ENCODE data around the gene KCTD12. TPM values are rescaled to one million over a fixed set of nuclear protein-coding genes. Genes with fewer than 3 reads are reported as not detected.

Gene KCTD12
- total RNA-seq, 6 experiments from 2014 or later, result 0.66 to 3.4 (median 0.90) TPM

DNA sequence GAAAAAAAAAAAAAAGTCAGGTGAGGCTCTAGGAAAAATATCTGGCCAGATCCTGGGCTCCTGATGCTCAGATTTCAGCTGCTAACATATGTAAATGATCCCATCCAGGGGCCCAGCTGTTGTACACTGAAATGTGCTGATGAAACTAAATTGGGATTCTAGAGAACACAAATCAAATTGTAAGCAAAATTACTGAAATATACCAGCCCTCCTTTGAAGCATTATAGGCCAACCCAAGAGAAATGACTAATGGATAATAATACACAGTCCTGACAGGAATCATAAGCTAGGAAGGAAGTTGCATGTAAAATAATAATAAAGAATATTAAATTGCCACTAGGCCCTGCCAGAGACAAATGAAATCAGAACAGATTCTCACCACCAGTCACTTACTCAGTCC lies 17.8 kb downstream of the KCTD12 start:
- Mint-ChIP-seq H3K4me1 (ENCODE audit: low read depth) (no peaks in the 10 kb centered on the region; the same call in 1 of the 2 replicates), H3K27me3 (ENCODE audit: insufficient read depth) (peaks cover 3% of the 10 kb centered on the region), H3K36me3 (ENCODE audit: low read depth) (no peaks in the 10 kb centered on the region), H3K9me3 (no peaks in the 10 kb centered on the region), H3K27ac (no peak overlapping the region), H3K4me3 (no peak overlapping the region)
- no peak for DNase-seq
- TF ChIP-seq CTCF (IDR thresholded peaks at IDR 0.05), result no peak

GRCh38 chr13:76865996-76866503 lies 20.2 kb downstream of the KCTD12 start:
- H3K27me3 Mint-ChIP-seq (ENCODE audit: insufficient read depth), result peaks cover 3% of the 10 kb centered on the region
- no peaks in the 10 kb centered on the region for H3K9me3 Mint-ChIP-seq
- DNase-seq, result no peak
- H3K36me3 Mint-ChIP-seq (ENCODE audit: low read depth), result no peaks in the 10 kb centered on the region
- H3K4me3 Mint-ChIP-seq, result no peak overlapping the region
- no peaks in the 10 kb centered on the region; the same call in 1 of the 2 replicates for H3K4me1 Mint-ChIP-seq (ENCODE audit: low read depth)
- no peak overlapping the region for H3K27ac Mint-ChIP-seq
- no peak for TF ChIP-seq CTCF (IDR thresholded peaks at IDR 0.05)

DNA sequence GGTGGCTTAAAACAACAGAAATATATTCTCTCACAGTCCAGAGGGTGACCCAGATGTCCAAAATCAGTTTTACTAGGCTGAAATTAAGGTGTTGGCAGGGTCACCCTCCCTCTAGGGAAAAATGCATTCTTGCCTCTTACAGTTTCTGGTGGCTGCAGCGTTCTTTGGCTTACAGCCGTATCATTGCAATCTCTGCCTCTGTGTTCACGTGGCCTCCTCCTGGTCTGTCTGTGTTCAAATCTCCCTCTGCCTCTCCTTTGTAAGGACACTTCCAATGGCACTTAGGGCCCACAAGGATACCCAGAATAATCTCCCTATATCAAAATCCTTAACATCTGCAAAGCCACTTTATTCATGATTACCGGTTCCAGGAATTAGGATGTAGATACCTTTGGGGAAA lies 21.1 kb downstream of the KCTD12 start:
- no peak overlapping the region for H3K27ac Mint-ChIP-seq
- H3K36me3 Mint-ChIP-seq (ENCODE audit: low read depth), result no peaks in the 10 kb centered on the region
- no peak for TF ChIP-seq CTCF (IDR thresholded peaks at IDR 0.05)
- H3K27me3 Mint-ChIP-seq (ENCODE audit: insufficient read depth), result peaks cover 3% of the 10 kb centered on the region
- no peak for DNase-seq
- no peaks in the 10 kb centered on the region for H3K4me1 Mint-ChIP-seq (ENCODE audit: low read depth)
- H3K9me3 Mint-ChIP-seq, result no peaks in the 10 kb centered on the region
- no peak overlapping the region for H3K4me3 Mint-ChIP-seq

- TF ChIP-seq CTCF (IDR thresholded peaks at IDR 0.05), result no peak
- Mint-ChIP-seq H3K27ac (no peak overlapping the region), H3K4me3 (no peak overlapping the region), H3K9me3 (no peaks in the 10 kb centered on the region), H3K27me3 (ENCODE audit: insufficient read depth) (peaks cover 3% of the 10 kb centered on the region), H3K4me1 (ENCODE audit: low read depth) (no peaks in the 10 kb centered on the region), H3K36me3 (ENCODE audit: low read depth) (no peaks in the 10 kb centered on the region)
- DNase-seq, result no peak
Observed at GRCh38 chr13:76864259-76864658, 21.9 kb downstream of the KCTD12 start.

DNA sequence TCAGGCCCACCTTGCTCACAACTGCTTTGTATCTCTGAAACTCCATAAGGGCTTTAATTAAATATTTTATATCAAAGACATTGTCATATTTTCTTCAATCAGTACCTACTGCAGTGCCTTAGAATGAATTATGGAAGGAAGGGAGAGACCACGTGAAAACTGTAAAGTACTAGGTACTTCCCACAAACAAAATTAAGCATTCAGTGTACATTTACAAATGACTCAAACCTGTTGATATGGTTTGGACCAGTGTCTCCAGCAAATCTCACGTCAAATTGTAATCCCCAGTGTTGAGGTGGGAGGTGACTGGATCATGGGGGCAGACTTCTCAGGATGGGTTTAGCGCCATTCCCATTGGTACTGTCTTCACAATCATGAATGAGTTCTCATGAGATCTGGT lies 23.2 kb downstream of the KCTD12 start:
- no peak for DNase-seq
- no peaks in the 10 kb centered on the region for H3K36me3 Mint-ChIP-seq (ENCODE audit: low read depth)
- peaks cover 3% of the 10 kb centered on the region for H3K27me3 Mint-ChIP-seq (ENCODE audit: insufficient read depth)
- no peaks in the 10 kb centered on the region for H3K9me3 Mint-ChIP-seq
- no peak overlapping the region for H3K27ac Mint-ChIP-seq
- H3K4me3 Mint-ChIP-seq, result no peak overlapping the region
- H3K4me1 Mint-ChIP-seq (ENCODE audit: low read depth), result no peaks in the 10 kb centered on the region
- no peak for TF ChIP-seq CTCF (IDR thresholded peaks at IDR 0.05)

DNA sequence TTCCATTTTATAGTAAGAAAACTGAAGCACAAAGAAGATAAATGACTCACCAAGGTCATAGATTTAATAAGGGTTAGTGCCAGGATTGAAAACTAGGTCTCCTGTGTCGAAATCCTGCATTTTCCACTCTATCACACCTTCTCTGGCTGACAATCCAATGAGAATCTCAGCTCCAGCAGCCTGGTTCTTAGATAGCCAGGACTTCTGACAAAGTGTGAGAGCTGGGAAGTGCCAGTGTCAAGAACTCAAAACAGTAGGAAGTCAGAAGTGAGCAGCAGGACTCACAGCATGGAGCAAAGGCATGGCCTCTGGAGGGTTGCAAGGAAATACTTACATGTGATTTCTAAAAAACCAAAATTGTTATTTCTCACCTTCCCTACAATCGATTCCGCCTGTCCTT lies 24.3 kb downstream of the KCTD12 start:
- H3K4me1 Mint-ChIP-seq (ENCODE audit: low read depth), result no peaks in the 10 kb centered on the region
- no peak overlapping the region for H3K27ac Mint-ChIP-seq
- no peaks in the 10 kb centered on the region for H3K36me3 Mint-ChIP-seq (ENCODE audit: low read depth)
- H3K27me3 Mint-ChIP-seq (ENCODE audit: insufficient read depth), result peaks cover 3% of the 10 kb centered on the region
- no peak for DNase-seq
- no peaks in the 10 kb centered on the region for H3K9me3 Mint-ChIP-seq
- no peak overlapping the region for H3K4me3 Mint-ChIP-seq
- no peak for TF ChIP-seq CTCF (IDR thresholded peaks at IDR 0.05)
